Measurements from ENCODE around the gene TCEAL5.
"Not testable (repeated sequence)": the region's sequence is repeated elsewhere in the genome, so short reads cannot be mapped to it uniquely, and the experiment has no call there.

Gene TCEAL5

GRCh38 chrX:103248553-103248952 is 28.0 kb downstream of the TCEAL5 start:
- Histone ChIP-seq H3K4me3 (replicated peaks; ENCODE audit: insufficient read depth, low read length) (no peak overlapping the region), H3K27me3 (ENCODE audit: insufficient read depth, poor library complexity, severe bottlenecking) (no peaks in the 10 kb centered on the region), H3K27ac (replicated peaks) (no peak overlapping the region)
- no peak for DNase-seq (ENCODE audit: low read depth in 1 of 2, low spot score in 1 of 2)
- TF ChIP-seq SPI1 (IDR thresholded peaks at IDR 0.05; ENCODE audit: borderline replicate concordance, low read depth), result no peak
- TF ChIP-seq REST (IDR thresholded peaks at IDR 0.05; ENCODE audit: insufficient replicate concordance, low read depth), result no peak
- TF ChIP-seq POLR2AphosphoS5 (IDR thresholded peaks at IDR 0.05; ENCODE audit: low read depth), result no peak
- no peak for TF ChIP-seq GABPA (IDR thresholded peaks at IDR 0.05; ENCODE audit: low read depth)

GRCh38 chrX:103240155-103240554 is 36.4 kb downstream of the TCEAL5 start:
- H3K4me3 ChIP-seq (replicated peaks; ENCODE audit: insufficient read depth, low read length), result no peak overlapping the region
- no peaks in the 10 kb centered on the region for H3K27me3 ChIP-seq (ENCODE audit: insufficient read depth, poor library complexity, severe bottlenecking)
- H3K27ac ChIP-seq (replicated peaks), result no peak overlapping the region
- TF ChIP-seq CTCF (IDR thresholded peaks at IDR 0.05; ENCODE audit: insufficient read depth, low read length), result no peak
- no peak for TF ChIP-seq POLR2AphosphoS5 (IDR thresholded peaks at IDR 0.05; ENCODE audit: low read depth)
- TF ChIP-seq SPI1 (IDR thresholded peaks at IDR 0.05; ENCODE audit: borderline replicate concordance, low read depth), result no peak
- no peak for TF ChIP-seq REST (IDR thresholded peaks at IDR 0.05; ENCODE audit: insufficient replicate concordance, low read depth)
- TF ChIP-seq GABPA (IDR thresholded peaks at IDR 0.05; ENCODE audit: low read depth), result no peak
- DNase-seq (ENCODE audit: low read depth in 1 of 2, low spot score in 1 of 2), result no peak

- no peaks in the 10 kb centered on the region for H3K27me3 ChIP-seq (ENCODE audit: insufficient read depth, poor library complexity, severe bottlenecking)
- H3K4me3 ChIP-seq (replicated peaks; ENCODE audit: insufficient read depth, low read length), result no peak overlapping the region
- no peak for DNase-seq (ENCODE audit: low read depth in 1 of 2, low spot score in 1 of 2)
- no peak overlapping the region for H3K27ac ChIP-seq (replicated peaks)
- TF ChIP-seq REST (IDR thresholded peaks at IDR 0.05; ENCODE audit: insufficient replicate concordance, low read depth), result no peak
- no peak for TF ChIP-seq SPI1 (IDR thresholded peaks at IDR 0.05; ENCODE audit: borderline replicate concordance, low read depth)
- TF ChIP-seq CTCF (IDR thresholded peaks at IDR 0.05; ENCODE audit: insufficient read depth, low read length), result no peak
- TF ChIP-seq POLR2AphosphoS5 (IDR thresholded peaks at IDR 0.05; ENCODE audit: low read depth), result no peak
Observed at GRCh38 chrX:103236296-103236695, 40.3 kb downstream of the TCEAL5 start.

- not testable (repeated sequence) for DNase-seq (ENCODE audit: low read depth in 1 of 2, low spot score in 1 of 2); H3K27ac ChIP-seq (replicated peaks); H3K4me3 ChIP-seq (replicated peaks; ENCODE audit: insufficient read depth, low read length); H3K27me3 ChIP-seq (ENCODE audit: insufficient read depth, poor library complexity, severe bottlenecking)
Observed at GRCh38 chrX:103235608-103236007, 40.9 kb downstream of the TCEAL5 start.
